ENCODE data around the gene PHOSPHO2.

DNA sequence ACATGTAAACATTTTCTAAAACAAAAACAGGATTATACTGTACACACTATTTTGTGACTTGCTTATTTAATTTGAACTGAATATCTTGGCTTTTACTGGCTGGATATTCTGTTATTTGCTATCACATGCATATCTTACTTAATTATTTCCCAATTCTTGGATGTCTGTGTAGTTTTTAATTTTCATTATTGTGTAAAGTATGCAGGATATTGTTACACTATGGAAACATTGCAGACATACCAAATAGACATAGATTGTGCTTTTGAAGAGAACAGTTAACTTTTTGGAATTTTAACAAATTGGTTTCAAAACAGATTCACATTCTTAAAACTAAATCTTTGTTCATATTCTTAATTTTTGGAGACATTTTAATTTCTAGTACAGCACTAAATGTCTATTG is 2.1 kb downstream of the PHOSPHO2 start:
- TF ChIP-seq, protein P1, sequence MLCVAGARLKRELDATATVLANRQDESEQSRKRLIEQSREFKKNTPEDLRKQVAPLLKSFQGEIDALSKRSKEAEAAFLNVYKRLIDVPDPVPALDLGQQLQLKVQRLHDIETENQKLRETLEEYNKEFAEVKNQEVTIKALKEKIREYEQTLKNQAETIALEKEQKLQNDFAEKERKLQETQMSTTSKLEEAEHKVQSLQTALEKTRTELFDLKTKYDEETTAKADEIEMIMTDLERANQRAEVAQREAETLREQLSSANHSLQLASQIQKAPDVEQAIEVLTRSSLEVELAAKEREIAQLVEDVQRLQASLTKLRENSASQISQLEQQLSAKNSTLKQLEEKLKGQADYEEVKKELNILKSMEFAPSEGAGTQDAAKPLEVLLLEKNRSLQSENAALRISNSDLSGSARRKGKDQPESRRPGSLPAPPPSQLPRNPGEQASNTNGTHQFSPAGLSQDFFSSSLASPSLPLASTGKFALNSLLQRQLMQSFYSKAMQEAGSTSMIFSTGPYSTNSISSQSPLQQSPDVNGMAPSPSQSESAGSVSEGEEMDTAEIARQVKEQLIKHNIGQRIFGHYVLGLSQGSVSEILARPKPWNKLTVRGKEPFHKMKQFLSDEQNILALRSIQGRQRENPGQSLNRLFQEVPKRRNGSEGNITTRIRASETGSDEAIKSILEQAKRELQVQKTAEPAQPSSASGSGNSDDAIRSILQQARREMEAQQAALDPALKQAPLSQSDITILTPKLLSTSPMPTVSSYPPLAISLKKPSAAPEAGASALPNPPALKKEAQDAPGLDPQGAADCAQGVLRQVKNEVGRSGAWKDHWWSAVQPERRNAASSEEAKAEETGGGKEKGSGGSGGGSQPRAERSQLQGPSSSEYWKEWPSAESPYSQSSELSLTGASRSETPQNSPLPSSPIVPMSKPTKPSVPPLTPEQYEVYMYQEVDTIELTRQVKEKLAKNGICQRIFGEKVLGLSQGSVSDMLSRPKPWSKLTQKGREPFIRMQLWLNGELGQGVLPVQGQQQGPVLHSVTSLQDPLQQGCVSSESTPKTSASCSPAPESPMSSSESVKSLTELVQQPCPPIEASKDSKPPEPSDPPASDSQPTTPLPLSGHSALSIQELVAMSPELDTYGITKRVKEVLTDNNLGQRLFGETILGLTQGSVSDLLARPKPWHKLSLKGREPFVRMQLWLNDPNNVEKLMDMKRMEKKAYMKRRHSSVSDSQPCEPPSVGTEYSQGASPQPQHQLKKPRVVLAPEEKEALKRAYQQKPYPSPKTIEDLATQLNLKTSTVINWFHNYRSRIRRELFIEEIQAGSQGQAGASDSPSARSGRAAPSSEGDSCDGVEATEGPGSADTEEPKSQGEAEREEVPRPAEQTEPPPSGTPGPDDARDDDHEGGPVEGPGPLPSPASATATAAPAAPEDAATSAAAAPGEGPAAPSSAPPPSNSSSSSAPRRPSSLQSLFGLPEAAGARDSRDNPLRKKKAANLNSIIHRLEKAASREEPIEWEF (CRISPR knock-in tag; IDR thresholded peaks at IDR 0.05) = no peak
- TF ChIP-seq ZNF830 (CRISPR knock-in tag; IDR thresholded peaks at IDR 0.05) (no peak), GABPB1 (CRISPR knock-in tag; IDR thresholded peaks at IDR 0.05) (no peak), CTCF (IDR thresholded peaks at IDR 0.05 in 2 of 3, conservative IDR thresholded peaks at IDR 0.05 in 1 of 3; ENCODE audit: insufficient read depth in 2 of 3, low read depth in 1 of 3, low read length in 3 of 3) (no peak), ZNF224 (CRISPR knock-in tag; IDR thresholded peaks at IDR 0.05) (no peak), MAFK (IDR thresholded peaks at IDR 0.05; ENCODE audit: low read length) (no peak), YBX1 (IDR thresholded peaks at IDR 0.05) (no peak), NR2F6 (CRISPR knock-in tag; IDR thresholded peaks at IDR 0.05) (no peak), RFX5 (IDR thresholded peaks at IDR 0.05; ENCODE audit: low read depth, low read length) (no peak), ZMIZ1 (IDR thresholded peaks at IDR 0.05; ENCODE audit: low read depth in 2 of 2, low read length in 2 of 2) (no peak), GABPA (tag; conservative IDR thresholded peaks at IDR 0.05; ENCODE audit: low read depth) (no peak), JUND (IDR thresholded peaks at IDR 0.05; ENCODE audit: borderline replicate concordance, low read depth, low read length) (no peak), JUND (tag; IDR thresholded peaks at IDR 0.05; ENCODE audit: borderline replicate concordance, low read depth, low read length) (no peak)
- TF ChIP-seq, protein P2, sequence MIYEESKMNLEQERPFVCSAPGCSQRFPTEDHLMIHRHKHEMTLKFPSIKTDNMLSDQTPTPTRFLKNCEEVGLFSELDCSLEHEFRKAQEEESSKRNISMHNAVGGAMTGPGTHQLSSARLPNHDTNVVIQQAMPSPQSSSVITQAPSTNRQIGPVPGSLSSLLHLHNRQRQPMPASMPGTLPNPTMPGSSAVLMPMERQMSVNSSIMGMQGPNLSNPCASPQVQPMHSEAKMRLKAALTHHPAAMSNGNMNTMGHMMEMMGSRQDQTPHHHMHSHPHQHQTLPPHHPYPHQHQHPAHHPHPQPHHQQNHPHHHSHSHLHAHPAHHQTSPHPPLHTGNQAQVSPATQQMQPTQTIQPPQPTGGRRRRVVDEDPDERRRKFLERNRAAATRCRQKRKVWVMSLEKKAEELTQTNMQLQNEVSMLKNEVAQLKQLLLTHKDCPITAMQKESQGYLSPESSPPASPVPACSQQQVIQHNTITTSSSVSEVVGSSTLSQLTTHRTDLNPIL (CRISPR knock-in tag; IDR thresholded peaks at IDR 0.05) = no peak
